Measurements from ENCODE around the gene CTNNA2.

CTNNA2 gene

DNA sequence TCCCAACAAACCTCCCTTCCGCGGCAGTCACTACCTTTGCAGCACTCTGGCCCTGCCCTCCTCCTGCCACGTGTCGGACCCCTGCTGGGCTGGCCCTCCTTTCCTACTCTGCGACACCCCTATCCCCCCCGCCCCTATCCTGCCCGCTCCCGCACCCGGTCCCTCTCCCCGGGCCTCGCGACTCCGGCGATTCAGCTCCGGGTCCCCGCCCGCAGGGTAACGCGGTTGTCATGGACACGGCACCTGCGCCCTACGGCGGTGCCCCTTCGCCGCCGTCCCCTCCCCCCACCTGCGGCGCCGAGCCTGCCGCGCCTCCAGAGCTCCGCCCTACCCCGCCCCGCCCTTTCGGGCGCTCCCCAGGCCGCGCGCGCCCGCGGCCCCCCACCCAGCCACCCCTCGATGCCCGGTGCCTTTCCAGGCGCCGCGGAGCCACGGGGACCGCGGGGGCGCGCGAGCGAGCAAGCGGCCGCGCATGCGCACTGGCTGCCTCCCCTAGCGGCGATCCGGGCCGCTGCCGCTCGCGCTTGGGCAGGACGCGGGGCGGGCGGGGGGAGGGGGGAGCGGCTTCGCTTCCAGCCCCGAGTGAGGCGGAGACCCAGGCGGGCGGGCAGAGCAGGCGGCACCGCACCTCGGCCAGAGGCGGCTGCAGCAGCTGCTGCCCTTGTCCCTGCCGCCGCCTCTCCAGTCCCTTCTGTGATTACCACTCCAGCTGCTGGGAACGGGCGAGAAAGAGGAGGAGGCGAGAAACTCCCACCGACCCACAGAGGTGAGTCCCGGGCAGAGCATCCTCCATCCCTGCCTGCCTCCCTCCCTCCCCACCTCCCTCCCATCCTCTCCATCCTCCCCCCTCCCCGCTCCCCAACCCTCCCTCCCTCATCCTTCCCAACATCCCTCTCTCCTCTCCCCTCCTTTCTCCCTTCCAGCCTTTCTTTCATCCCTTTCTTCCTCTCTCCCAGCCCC lies at the start of gene CTNNA2:
CTNNA2 (plus strand) TSS at position 610 of the 960 bp plus-strand sequence.
- DNase-seq: no peak

DNA sequence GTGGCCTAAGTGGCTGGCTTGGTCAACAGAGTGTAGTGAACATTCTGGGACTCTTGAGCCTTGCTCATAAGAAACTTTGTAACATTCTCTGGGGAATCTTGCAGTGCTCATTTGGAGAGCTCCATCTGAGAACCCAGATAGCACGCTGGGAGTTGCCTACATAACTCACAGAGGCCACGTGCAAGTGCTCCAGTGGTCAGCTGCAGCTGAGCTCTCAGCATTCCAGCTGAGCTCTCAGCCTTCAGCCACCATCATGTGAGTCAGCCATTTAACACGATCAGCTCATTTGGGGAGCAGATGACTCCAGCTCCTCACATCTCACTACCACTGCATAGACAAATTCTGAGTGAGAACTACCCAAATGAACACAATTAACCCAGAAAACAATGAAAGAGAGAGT lies 25.5 kb upstream of the CTNNA2 start:
- no peak for DNase-seq

DNA sequence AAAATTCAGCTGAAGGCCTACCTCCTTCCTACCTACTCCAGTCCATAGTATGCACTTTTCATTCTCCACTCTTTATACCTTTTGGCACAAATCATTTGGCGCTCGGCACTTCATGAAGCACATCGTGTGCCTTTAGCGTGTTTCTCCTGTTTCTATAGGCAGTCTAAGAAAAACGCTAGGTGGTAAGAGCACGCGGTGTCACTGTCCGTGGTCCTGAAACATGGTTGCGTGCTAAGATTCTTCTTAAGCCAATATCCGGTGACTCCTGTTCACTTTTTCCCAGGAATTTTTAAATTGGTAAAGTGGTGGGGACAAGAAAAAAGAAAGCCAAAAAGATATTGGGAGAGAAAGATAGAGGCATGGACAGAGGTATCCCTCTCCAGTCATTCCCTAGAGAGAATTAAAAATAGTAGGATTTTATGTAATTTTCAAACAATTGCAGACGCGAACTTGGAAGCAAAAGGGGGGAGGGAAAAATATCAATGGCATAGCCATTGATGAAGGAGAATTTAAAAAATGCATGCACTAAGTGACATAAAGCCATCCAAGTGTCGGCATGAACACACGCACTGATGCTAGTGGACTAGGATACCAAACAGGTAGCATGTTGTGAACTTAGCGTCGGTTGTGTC lies 1.4 kb upstream of the CTNNA2 start:
- no peak for DNase-seq

GRCh38 chr2:79513711-79514110 lies 860 bp downstream of the CTNNA2 start:
- no peak for DNase-seq

DNA sequence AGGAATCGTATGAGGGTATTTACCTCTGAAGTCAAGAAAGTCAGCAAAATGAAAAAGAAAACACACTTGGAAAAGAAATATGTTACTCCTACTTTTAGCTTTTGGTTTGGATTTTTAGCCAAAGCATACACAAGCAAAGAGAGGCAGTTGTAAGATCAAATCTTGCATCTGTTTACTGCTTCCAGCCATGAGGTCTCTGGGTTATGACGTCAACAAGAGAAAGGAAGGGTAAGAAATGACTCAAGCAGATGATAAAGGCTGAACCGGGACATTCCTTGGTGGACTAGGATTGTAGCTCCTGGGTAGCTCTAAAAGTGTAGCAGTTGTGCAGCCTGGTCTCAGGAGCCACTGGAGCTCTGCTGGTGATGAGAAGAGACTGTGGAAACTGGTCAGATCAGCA lies 16.8 kb downstream of the CTNNA2 start:
- DNase-seq: no peak

DNA sequence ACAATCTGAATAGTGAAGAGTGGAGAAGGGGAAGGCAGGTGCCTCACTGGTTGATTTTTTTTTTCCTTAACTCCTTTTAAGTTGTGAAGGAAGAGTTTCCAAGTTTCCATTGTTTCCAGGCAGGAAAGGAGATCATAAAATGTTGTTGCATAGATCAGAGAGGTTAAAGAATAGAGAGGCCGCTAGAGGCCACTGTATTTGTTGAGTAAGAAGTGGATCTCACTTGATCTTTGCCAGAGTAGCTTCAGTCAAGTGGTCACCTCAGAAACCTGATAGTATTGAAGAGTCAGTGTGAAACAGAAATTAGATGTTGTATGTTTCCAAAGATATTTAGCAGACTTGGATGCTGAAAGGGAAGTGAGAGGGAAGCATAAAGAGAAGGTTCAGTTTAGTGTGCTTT lies 17.6 kb downstream of the CTNNA2 start:
- DNase-seq: no peak

- no peak for DNase-seq
Measured at GRCh38 chr2:79547568-79547967, 34.7 kb downstream of the CTNNA2 start.

- DNase-seq: no peak
Measured at GRCh38 chr2:79552653-79553052, 39.8 kb downstream of the CTNNA2 start.

GRCh38 chr2:79554899-79555298 lies 42.0 kb downstream of the CTNNA2 start:
- DNase-seq: no peak

DNA sequence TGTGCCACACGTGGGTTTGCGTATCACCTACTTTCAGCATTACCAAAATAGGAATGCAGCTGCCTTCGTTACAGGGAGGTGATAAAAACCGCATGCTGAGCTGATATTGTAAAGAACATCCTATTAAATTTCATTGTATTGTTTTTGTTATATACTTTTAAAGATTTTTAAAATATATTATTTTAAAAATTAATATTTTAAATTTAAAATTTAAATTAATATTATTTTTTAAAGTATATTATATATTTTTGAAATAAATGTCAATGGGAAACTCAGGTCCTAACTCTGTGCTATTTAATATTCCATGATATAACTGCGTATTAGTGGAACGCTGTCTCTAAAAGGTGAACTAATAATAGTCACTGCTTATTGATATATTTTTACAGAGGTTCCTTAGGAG lies 51.2 kb downstream of the CTNNA2 start:
- no peak for DNase-seq

DNA sequence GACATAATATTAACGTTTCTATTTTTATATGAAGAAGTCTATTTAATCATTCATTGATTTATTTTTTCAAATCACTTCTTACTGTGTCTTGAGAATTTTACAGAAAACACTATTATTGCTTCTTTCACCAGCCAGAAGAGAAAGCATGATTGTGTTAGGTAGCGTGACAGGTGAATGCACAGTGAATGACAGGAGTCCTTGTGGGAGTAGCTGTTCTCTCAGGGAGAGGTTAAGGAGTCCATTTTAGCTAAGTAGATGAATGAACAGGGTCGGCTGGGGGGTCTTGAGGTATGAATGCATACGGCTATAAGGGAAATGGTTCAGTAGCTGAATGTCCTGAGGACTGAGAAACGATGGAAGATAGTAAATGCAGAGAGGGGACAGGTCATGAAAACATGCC lies 56.2 kb downstream of the CTNNA2 start:
- DNase-seq: no peak

GRCh38 chr2:79573895-79574674 lies 61.2 kb downstream of the CTNNA2 start:
- no peak for DNase-seq

GRCh38 chr2:79576451-79576850 lies 63.6 kb downstream of the CTNNA2 start:
- no peak for DNase-seq

- no peak for DNase-seq
Measured at GRCh38 chr2:79578952-79579351, 66.1 kb downstream of the CTNNA2 start.

GRCh38 chr2:79580175-79580574 lies 67.3 kb downstream of the CTNNA2 start:
- no peak for DNase-seq

GRCh38 chr2:79585701-79586433 lies 73.0 kb downstream of the CTNNA2 start:
- DNase-seq: no peak

GRCh38 chr2:79591281-79591680 lies 78.4 kb downstream of the CTNNA2 start:
- DNase-seq: no peak

- no peak for DNase-seq
Measured at GRCh38 chr2:79593237-79593867, 80.5 kb downstream of the CTNNA2 start.

- DNase-seq: no peak
Measured at GRCh38 chr2:79596403-79596802, 83.6 kb downstream of the CTNNA2 start.

DNA sequence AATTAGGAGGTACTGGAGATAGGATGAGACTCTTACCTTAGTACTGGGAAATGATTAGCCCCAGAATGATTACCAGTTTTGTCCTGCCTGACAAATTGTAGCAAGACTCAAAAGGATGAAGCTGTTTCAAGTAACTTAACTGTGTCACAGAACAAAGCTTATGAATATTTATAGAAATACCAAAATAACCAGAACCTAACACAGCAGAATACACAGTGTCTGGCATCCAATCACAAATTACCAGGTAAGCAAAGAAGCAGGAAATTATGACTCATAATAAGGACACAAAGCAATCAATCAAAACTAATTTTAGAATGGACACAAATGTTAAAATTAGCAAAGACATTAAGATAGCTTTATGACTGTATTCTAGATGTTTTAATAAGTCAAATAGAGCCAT lies 91.9 kb downstream of the CTNNA2 start:
- DNase-seq: no peak

GRCh38 chr2:79611448-79612016 lies 98.7 kb downstream of the CTNNA2 start:
- DNase-seq: no peak

DNA sequence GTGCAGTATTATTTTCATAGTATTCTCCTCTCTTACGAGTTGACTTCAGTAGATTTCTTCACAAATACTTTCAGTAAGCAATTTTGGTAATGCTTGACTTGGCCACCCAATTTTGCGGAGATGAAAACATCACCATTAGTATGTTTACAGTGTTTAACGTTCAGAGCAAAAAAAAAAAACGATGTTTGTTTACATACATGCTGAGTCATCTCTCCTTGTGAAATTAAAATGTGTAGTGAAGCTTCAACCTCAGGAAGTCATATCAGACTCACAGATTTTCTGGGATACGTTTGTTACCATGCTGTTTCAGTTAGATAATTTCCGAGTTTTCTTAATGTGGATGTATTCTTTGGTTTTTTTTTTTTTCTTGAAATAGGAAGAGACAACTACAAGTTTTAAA lies 100.1 kb downstream of the CTNNA2 start:
- DNase-seq: no peak

Measured in CD4-positive, alpha-beta T cell treated with Interleukin-12 subunit alpha and Interleukin-12 subunit beta, for 1 hour (primary cell).